ENCODE measurements around the gene ANO1. TPM values are rescaled to one million over a fixed set of nuclear protein-coding genes. Genes with fewer than 3 reads are reported as not detected.

The ANO1 gene
- total RNA-seq, 4 donors from 2014 or later: 22.5 to 57.6 (median 41.4) TPM

GRCh38 chr11:70071996-70072395, 6.1 kb upstream of the ANO1 start:
- H3K27me3 ChIP-seq: peaks cover 93% of the 10 kb centered on the region
- WGBS, 2 donors (ENCODE audit: low coverage in 1 of 2): 89 to 98% methylated on average over 6 to 9 of the region's 12 CpGs

GRCh38 chr11:70072461-70072860, 5.7 kb upstream of the ANO1 start:
- 71% methylated on average over 2 of the region's 12 CpGs; no CpG with 5 or more reads in 1 of the 2 donors for WGBS, 2 donors (ENCODE audit: low coverage in 1 of 2)
- H3K9me3 ChIP-seq: no peaks in the 10 kb centered on the region
- H3K36me3 ChIP-seq: no peaks in the 10 kb centered on the region
- no peak overlapping the region for H3K4me3 ChIP-seq
- no peak overlapping the region for H3K27ac ChIP-seq
- H3K4me1 ChIP-seq: no peaks in the 10 kb centered on the region
- TF ChIP-seq POLR2A (IDR thresholded peaks at IDR 0.05): no peak
- no peak for TF ChIP-seq CTCF (IDR thresholded peaks at IDR 0.05)
- no peak for TF ChIP-seq EP300 (IDR thresholded peaks at IDR 0.05)
- TF ChIP-seq POLR2AphosphoS5 (IDR thresholded peaks at IDR 0.05): no peak
- H3K27me3 ChIP-seq: peaks cover 93% of the 10 kb centered on the region
- ATAC-seq: no peak

More at GRCh38 chr11:70071996-70072395, 6.1 kb upstream of the ANO1 start:
- no peaks in the 10 kb centered on the region for H3K9me3 ChIP-seq
- no peak overlapping the region for H3K4me3 ChIP-seq
- H3K27ac ChIP-seq: no peak overlapping the region
- no peaks in the 10 kb centered on the region for H3K36me3 ChIP-seq
- ATAC-seq: no peak
- TF ChIP-seq POLR2A (IDR thresholded peaks at IDR 0.05) (no peak), CTCF (IDR thresholded peaks at IDR 0.05) (no peak), EP300 (IDR thresholded peaks at IDR 0.05) (no peak), POLR2AphosphoS5 (IDR thresholded peaks at IDR 0.05) (no peak)
- no peaks in the 10 kb centered on the region for H3K4me1 ChIP-seq

GRCh38 chr11:70072861-70073755, 5.0 kb upstream of the ANO1 start:
- WGBS, 2 donors (ENCODE audit: low coverage in 1 of 2): 22 to 32% methylated on average over 10 to 15 of the region's 21 CpGs
- Histone ChIP-seq H3K27me3 (peaks cover 93% of the 10 kb centered on the region), H3K4me1 (peaks cover 0 to 5% (median 0%) of the 10 kb centered on the region in 3 donors), H3K27ac (no peak overlapping the region), H3K4me3 (no peak overlapping the region), H3K36me3 (no peaks in the 10 kb centered on the region), H3K9me3 (no peaks in the 10 kb centered on the region)
- ATAC-seq: no peak
- TF ChIP-seq EP300 (IDR thresholded peaks at IDR 0.05) (no peak), CTCF (IDR thresholded peaks at IDR 0.05) (no peak), POLR2A (IDR thresholded peaks at IDR 0.05) (no peak), POLR2AphosphoS5 (IDR thresholded peaks at IDR 0.05) (no peak)

- 51 to 63% methylated on average over 3 to 9 of the region's 22 CpGs for WGBS, 2 donors (ENCODE audit: low coverage in 1 of 2)
- no peak overlapping the region for H3K27ac ChIP-seq
- H3K9me3 ChIP-seq: no peaks in the 10 kb centered on the region
- H3K4me3 ChIP-seq: no peak overlapping the region
- ATAC-seq: no peak
- H3K4me1 ChIP-seq: peaks cover 0 to 13% (median 0%) of the 10 kb centered on the region in 3 donors
- TF ChIP-seq CTCF (IDR thresholded peaks at IDR 0.05) (no peak), POLR2A (IDR thresholded peaks at IDR 0.05) (no peak), POLR2AphosphoS5 (IDR thresholded peaks at IDR 0.05) (no peak), EP300 (IDR thresholded peaks at IDR 0.05) (no peak)
- peaks cover 92% of the 10 kb centered on the region for H3K27me3 ChIP-seq
- no peaks in the 10 kb centered on the region for H3K36me3 ChIP-seq
Observed at GRCh38 chr11:70073871-70074371, 4.2 kb upstream of the ANO1 start.
